ENCODE data around the gene BACH2. TPM values are rescaled to one million over a fixed set of nuclear protein-coding genes. Genes with fewer than 3 reads are reported as not detected.

Gene BACH2
- polyA plus RNA-seq, 1 donor from 2014 or later, result 45.5 TPM

DNA sequence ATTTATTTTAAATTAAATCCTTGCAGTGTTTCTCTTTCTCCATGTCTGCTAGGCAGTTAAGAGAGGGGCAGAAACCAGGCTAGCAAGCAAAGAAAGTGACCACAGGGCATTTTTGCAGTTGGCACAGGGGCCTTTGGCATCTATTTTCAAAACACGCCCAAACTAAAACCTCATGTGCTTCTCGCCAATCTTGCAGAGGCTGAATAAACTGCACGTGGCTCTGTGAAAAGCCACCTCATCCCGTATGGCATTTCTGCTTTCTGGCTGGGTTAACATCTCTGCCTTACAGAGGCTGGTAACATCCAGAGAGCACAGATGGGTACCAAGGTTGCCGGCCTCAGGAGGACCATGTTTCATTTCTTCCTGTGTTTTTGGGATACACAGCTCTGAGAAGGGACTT lies 347.8 kb downstream of the BACH2 start:
- Histone ChIP-seq H4K20me1 (ENCODE audit: insufficient read depth) (no peaks in the 10 kb centered on the region), H3K79me2 (replicated peaks; ENCODE audit: insufficient read depth, low read length) (peaks cover 10% of the 10 kb centered on the region), H3K9me2 (ENCODE audit: insufficient read depth, low read length) (no peaks in the 10 kb centered on the region), H3K27me3 (ENCODE audit: insufficient read depth, low read depth, low read length) (no peaks in the 10 kb centered on the region), H3K9ac (ENCODE audit: low read length) (no peak overlapping the region), H2AFZ (ENCODE audit: low read depth, low read length) (no peak overlapping the region), H3K36me3 (ENCODE audit: insufficient read depth, low read length) (no peaks in the 10 kb centered on the region), H3F3A (ENCODE audit: insufficient read depth, low read length, poor library complexity, severe bottlenecking) (no peaks in the 10 kb centered on the region), H3K4me2 (ENCODE audit: low read length) (no peak overlapping the region), H3K4me3 (ENCODE audit: low read length) (no peak overlapping the region), H3K27ac (ENCODE audit: low read length) (no peak overlapping the region), H3K9me3 (ENCODE audit: low read length) (no peaks in the 10 kb centered on the region)
- TF ChIP-seq, protein P1, sequence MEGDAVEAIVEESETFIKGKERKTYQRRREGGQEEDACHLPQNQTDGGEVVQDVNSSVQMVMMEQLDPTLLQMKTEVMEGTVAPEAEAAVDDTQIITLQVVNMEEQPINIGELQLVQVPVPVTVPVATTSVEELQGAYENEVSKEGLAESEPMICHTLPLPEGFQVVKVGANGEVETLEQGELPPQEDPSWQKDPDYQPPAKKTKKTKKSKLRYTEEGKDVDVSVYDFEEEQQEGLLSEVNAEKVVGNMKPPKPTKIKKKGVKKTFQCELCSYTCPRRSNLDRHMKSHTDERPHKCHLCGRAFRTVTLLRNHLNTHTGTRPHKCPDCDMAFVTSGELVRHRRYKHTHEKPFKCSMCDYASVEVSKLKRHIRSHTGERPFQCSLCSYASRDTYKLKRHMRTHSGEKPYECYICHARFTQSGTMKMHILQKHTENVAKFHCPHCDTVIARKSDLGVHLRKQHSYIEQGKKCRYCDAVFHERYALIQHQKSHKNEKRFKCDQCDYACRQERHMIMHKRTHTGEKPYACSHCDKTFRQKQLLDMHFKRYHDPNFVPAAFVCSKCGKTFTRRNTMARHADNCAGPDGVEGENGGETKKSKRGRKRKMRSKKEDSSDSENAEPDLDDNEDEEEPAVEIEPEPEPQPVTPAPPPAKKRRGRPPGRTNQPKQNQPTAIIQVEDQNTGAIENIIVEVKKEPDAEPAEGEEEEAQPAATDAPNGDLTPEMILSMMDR (IDR thresholded peaks at IDR 0.05; ENCODE audit: poor library complexity, severe bottlenecking), result no peak
- TF ChIP-seq EP300 (conservative IDR thresholded peaks at IDR 0.05; ENCODE audit: poor library complexity, severe bottlenecking) (no peak), RAD21 (conservative IDR thresholded peaks at IDR 0.05) (no peak), SMC3 (conservative IDR thresholded peaks at IDR 0.05; ENCODE audit: poor library complexity) (no peak), EZH2 (IDR thresholded peaks at IDR 0.05; ENCODE audit: borderline replicate concordance, insufficient read depth, low read length, poor library complexity, severe bottlenecking) (no peak), POLR2AphosphoS5 (IDR thresholded peaks at IDR 0.05) (no peak), TAF1 (IDR thresholded peaks at IDR 0.05; ENCODE audit: low read depth) (no peak), MXI1 (conservative IDR thresholded peaks at IDR 0.05; ENCODE audit: poor library complexity, severe bottlenecking) (no peak)
- TF ChIP-seq, protein P2, sequence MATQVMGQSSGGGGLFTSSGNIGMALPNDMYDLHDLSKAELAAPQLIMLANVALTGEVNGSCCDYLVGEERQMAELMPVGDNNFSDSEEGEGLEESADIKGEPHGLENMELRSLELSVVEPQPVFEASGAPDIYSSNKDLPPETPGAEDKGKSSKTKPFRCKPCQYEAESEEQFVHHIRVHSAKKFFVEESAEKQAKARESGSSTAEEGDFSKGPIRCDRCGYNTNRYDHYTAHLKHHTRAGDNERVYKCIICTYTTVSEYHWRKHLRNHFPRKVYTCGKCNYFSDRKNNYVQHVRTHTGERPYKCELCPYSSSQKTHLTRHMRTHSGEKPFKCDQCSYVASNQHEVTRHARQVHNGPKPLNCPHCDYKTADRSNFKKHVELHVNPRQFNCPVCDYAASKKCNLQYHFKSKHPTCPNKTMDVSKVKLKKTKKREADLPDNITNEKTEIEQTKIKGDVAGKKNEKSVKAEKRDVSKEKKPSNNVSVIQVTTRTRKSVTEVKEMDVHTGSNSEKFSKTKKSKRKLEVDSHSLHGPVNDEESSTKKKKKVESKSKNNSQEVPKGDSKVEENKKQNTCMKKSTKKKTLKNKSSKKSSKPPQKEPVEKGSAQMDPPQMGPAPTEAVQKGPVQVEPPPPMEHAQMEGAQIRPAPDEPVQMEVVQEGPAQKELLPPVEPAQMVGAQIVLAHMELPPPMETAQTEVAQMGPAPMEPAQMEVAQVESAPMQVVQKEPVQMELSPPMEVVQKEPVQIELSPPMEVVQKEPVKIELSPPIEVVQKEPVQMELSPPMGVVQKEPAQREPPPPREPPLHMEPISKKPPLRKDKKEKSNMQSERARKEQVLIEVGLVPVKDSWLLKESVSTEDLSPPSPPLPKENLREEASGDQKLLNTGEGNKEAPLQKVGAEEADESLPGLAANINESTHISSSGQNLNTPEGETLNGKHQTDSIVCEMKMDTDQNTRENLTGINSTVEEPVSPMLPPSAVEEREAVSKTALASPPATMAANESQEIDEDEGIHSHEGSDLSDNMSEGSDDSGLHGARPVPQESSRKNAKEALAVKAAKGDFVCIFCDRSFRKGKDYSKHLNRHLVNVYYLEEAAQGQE (IDR thresholded peaks at IDR 0.05; ENCODE audit: borderline replicate concordance), result no peak

DNA sequence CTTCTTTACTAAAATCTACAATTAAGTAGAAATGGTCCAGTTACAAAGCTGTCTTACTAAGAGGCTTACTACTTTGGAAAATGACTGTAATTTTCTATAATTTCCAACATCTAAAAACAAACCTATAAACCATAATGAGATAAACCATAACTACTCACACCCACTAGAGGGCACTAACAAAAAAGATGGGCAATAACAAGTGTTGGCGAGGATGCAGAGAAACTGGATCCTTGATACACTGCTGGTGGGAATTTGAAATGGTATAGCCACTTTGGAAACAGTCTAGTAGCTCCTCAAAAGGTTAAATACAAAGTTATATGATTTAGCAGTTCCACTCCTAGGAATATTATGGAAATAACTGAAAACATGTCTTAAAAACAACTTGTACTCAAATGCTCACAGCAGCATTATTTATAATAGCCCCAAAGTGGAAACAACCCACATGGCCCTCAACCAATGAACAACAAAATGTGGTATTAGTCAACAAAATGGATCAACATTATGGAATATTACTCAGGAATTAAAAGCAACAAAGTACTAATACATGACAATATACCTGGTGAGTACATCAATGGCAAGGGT lies 351.7 kb downstream of the BACH2 start:
- Histone ChIP-seq H3K36me3 (ENCODE audit: insufficient read depth, low read length) (peaks cover 5% of the 10 kb centered on the region), H3K4me2 (ENCODE audit: low read length) (no peak overlapping the region), H3K27me3 (ENCODE audit: insufficient read depth, low read depth, low read length) (no peaks in the 10 kb centered on the region), H3F3A (ENCODE audit: insufficient read depth, low read length, poor library complexity, severe bottlenecking) (no peaks in the 10 kb centered on the region), H3K27ac (ENCODE audit: low read length) (no peak overlapping the region), H3K79me2 (replicated peaks; ENCODE audit: insufficient read depth, low read length) (peaks cover 11% of the 10 kb centered on the region), H2AFZ (ENCODE audit: low read depth, low read length) (no peak overlapping the region), H3K9me2 (ENCODE audit: insufficient read depth, low read length) (no peaks in the 10 kb centered on the region), H3K9me3 (ENCODE audit: low read length) (no peaks in the 10 kb centered on the region), H3K9ac (ENCODE audit: low read length) (no peak overlapping the region), H4K20me1 (ENCODE audit: insufficient read depth) (no peaks in the 10 kb centered on the region), H3K4me3 (ENCODE audit: low read length) (no peak overlapping the region)
- no peak for TF ChIP-seq TAF1 (IDR thresholded peaks at IDR 0.05; ENCODE audit: low read depth)
- TF ChIP-seq RAD21 (conservative IDR thresholded peaks at IDR 0.05), result peak; percentile 18
- TF ChIP-seq EZH2 (IDR thresholded peaks at IDR 0.05; ENCODE audit: borderline replicate concordance, insufficient read depth, low read length, poor library complexity, severe bottlenecking), result no peak
- peak; percentile 24 for TF ChIP-seq SMC3 (conservative IDR thresholded peaks at IDR 0.05; ENCODE audit: poor library complexity)
- TF ChIP-seq POLR2AphosphoS5 (IDR thresholded peaks at IDR 0.05), result no peak
- TF ChIP-seq, protein P1 (IDR thresholded peaks at IDR 0.05; ENCODE audit: poor library complexity, severe bottlenecking), result peak; percentile 41
- no peak for TF ChIP-seq EP300 (conservative IDR thresholded peaks at IDR 0.05; ENCODE audit: poor library complexity, severe bottlenecking)
